Natural killer cell (primary cell): ENCODE data around the gene TCF7L1. TPM values are rescaled to one million over a fixed set of nuclear protein-coding genes. Genes with fewer than 3 reads are reported as not detected.

Experiments used
- ATAC-seq, 3 donors: fragments of 150-1000 bp in 2 of 3; fragments of 200-7000 bp in 1 of 3; cut with Tn5 transposase; 1 replicate in 1 of 3; 2 replicates in 2 of 3; pipeline ENCODE4 v1.10.0; 2021; ENCODE audit warnings: mild to moderate bottlenecking in 2 of 3, moderate library complexity in 2 of 3
- DNase-seq, 2 donors: peaks; one replicate each; pipeline versions ENCODE4 v3.0.0 to v3.0.0-alpha.2; 2013 to 2021; ENCODE audit warnings: mixed read lengths in 1 of 2
- H3K27ac ChIP-seq: one replicate; pipeline ENCODE4 v1.5.1; 2013; ENCODE audit warnings: mild to moderate bottlenecking, low read length
- H3K27me3 ChIP-seq: one replicate; pipeline ENCODE4 v1.6.1; 2013; ENCODE audit warnings: low read length; ENCODE audit not compliant: control insufficient read depth, insufficient read depth
- H3K36me3 ChIP-seq: one replicate; pipeline ENCODE4 v1.6.1; 2013; ENCODE audit warnings: low read length; ENCODE audit not compliant: control insufficient read depth, insufficient read depth
- H3K4me1 ChIP-seq: one replicate; pipeline ENCODE4 v1.6.1; 2013; ENCODE audit warnings: low read length; ENCODE audit not compliant: control insufficient read depth, insufficient read depth
- H3K4me3 ChIP-seq: one replicate; pipeline ENCODE4 v1.5.1; 2013; ENCODE audit warnings: low read length
- H3K9me3 ChIP-seq: one replicate; pipeline ENCODE4 v1.6.1; 2013; ENCODE audit warnings: low read length; ENCODE audit not compliant: control insufficient read depth, insufficient read depth
- H3K27ac Mint-ChIP-seq, 2 donors: one replicate each; pipeline ENCODE4 v1.8.0; 2022; ENCODE audit warnings: mild to moderate bottlenecking in 2 of 2, mixed read lengths in 2 of 2, moderate library complexity in 1 of 2
- H3K27me3 Mint-ChIP-seq, 2 donors: one replicate each; pipeline ENCODE4 v1.8.0; 2022; ENCODE audit warnings: low read depth in 2 of 2, mixed read lengths in 2 of 2
- H3K36me3 Mint-ChIP-seq: one replicate; pipeline ENCODE4 v1.8.0; 2022; ENCODE audit warnings: mixed read lengths
- H3K4me1 Mint-ChIP-seq, 2 donors: one replicate each; pipeline ENCODE4 v1.8.0; 2022; ENCODE audit warnings: mixed read lengths in 2 of 2
- H3K4me3 Mint-ChIP-seq: one replicate; pipeline ENCODE4 v1.8.0; 2022; ENCODE audit warnings: mild to moderate bottlenecking, moderate library complexity, mixed read lengths
- H3K9me3 Mint-ChIP-seq, 2 donors: one replicate each; pipeline ENCODE4 v1.8.0; 2022; ENCODE audit warnings: mixed read lengths in 2 of 2
- WGBS: methylation state at CpG from one replicate; pipeline ENCODE4 v1.1.7; 2013; ENCODE audit warnings: missing lambda C conversion rate; ENCODE audit not compliant: insufficient coverage; 5-methylcytosine and 5-hydroxymethylcytosine counted together
- intact Hi-C: fragments of 100-400 bp; cut with micrococcal nuclease; formaldehyde crosslinking; loops from one replicate; pipeline ENCODE4 v1.14.2; 2022
- total RNA-seq, 4 donors: library from RNA; stranded (reverse); fragments of 120-200 nt in 1 of 4; gene quantifications; one replicate each; pipeline versions ENCODE4 v1.2.3 to v1.2.4, GENCODE V29; 2013 to 2022
- TF ChIP-seq, protein P1 (sequence below): fragments of 200-600 bp; IDR thresholded peaks from one replicate; pipeline ENCODE4 v1.8.0; 2022; ENCODE audit warnings: antibody characterized with exemption

Gene TCF7L1
- total RNA-seq, 3 donors from 2014 or later (not counting 1 experiment from before 2014, with no cell fraction given), result not detected

DNA sequence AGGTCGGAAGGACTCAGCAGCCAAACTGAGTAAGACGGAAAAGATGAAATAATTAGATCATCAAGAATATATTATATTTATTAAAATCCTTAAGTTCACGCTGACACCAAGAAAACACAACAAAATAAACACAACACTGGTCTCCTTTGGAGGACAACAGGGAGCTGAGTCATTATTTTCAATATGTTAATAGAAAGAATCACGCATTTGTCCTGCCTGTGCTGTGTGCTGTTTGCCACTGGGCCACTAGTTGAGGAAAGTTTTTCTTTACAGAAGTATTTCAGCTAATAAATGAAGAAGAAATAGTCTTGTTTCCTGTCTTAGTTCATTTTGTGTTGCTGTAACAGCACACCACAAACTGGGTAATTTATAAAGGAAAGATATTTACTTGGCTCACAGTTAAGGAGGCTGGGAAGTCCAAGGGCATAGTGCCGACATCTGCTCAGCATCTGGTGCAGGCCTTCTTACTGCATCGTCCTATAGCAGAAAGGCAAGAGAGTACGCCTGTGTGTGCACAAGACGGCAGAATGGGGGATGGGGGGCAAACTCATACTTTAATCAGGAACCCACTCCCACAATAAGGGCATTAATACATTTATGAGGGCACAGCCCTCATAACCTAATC, 88.0 kb downstream of the TCF7L1 start:
- H3K4me3 Mint-ChIP-seq, result no peak overlapping the region
- H3K27ac Mint-ChIP-seq, result no peak overlapping the region
- H3K27me3 ChIP-seq, result no peaks in the 10 kb centered on the region
- no peaks in the 10 kb centered on the region for H3K36me3 ChIP-seq
- H3K4me1 Mint-ChIP-seq, result no peaks in the 10 kb centered on the region
- DNase-seq, result no peak
- H3K4me1 ChIP-seq, result no peaks in the 10 kb centered on the region
- intact Hi-C loops, result no loop called here
- TF ChIP-seq, protein P1, sequence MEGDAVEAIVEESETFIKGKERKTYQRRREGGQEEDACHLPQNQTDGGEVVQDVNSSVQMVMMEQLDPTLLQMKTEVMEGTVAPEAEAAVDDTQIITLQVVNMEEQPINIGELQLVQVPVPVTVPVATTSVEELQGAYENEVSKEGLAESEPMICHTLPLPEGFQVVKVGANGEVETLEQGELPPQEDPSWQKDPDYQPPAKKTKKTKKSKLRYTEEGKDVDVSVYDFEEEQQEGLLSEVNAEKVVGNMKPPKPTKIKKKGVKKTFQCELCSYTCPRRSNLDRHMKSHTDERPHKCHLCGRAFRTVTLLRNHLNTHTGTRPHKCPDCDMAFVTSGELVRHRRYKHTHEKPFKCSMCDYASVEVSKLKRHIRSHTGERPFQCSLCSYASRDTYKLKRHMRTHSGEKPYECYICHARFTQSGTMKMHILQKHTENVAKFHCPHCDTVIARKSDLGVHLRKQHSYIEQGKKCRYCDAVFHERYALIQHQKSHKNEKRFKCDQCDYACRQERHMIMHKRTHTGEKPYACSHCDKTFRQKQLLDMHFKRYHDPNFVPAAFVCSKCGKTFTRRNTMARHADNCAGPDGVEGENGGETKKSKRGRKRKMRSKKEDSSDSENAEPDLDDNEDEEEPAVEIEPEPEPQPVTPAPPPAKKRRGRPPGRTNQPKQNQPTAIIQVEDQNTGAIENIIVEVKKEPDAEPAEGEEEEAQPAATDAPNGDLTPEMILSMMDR, result no peak
- H3K27me3 Mint-ChIP-seq, result peaks cover 20% of the 10 kb centered on the region in 2 donors
- no peak overlapping the region for H3K27ac ChIP-seq
- no peak overlapping the region for H3K4me3 ChIP-seq
- H3K9me3 ChIP-seq, result no peaks in the 10 kb centered on the region
- no peaks in the 10 kb centered on the region for H3K36me3 Mint-ChIP-seq
- WGBS, result 93% methylated on average over 5 of the region's 8 CpGs
- no peak for ATAC-seq
- no peaks in the 10 kb centered on the region for H3K9me3 Mint-ChIP-seq

DNA sequence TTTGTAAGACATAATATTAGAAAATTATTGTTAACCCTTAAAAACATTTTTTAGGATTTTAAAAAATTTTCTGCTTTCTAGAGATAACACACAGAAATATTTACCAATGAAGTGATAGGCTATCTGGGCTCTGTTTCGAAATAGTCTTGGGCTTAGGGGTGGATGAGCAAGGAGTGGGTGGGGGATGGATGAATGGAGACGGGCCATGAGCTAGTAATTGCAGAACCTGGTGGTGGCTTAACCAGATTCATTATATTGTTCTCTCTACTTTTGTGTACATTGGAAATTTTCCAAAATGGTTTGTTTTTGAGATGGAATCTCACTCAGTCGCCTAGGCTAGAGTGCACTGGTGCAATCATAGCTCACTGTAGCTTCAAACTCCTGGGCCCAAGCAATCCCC, 89.6 kb downstream of the TCF7L1 start:
- Mint-ChIP-seq H3K27ac (no peak overlapping the region), H3K4me1 (no peaks in the 10 kb centered on the region), H3K36me3 (no peaks in the 10 kb centered on the region), H3K4me3 (no peak overlapping the region), H3K27me3 (peaks cover 16 to 24% of the 10 kb centered on the region in 2 donors), H3K9me3 (no peaks in the 10 kb centered on the region)
- WGBS, result 80% methylated on average over 3 of the region's 3 CpGs
- H3K4me3 ChIP-seq, result no peak overlapping the region
- H3K36me3 ChIP-seq, result no peaks in the 10 kb centered on the region
- intact Hi-C loops, result no loop called here
- no peaks in the 10 kb centered on the region for H3K9me3 ChIP-seq
- TF ChIP-seq, protein P1, result no peak
- no peak for DNase-seq
- H3K4me1 ChIP-seq, result no peaks in the 10 kb centered on the region
- H3K27me3 ChIP-seq, result peaks cover 2% of the 10 kb centered on the region
- ATAC-seq, result no peak
- H3K27ac ChIP-seq, result no peak overlapping the region

DNA sequence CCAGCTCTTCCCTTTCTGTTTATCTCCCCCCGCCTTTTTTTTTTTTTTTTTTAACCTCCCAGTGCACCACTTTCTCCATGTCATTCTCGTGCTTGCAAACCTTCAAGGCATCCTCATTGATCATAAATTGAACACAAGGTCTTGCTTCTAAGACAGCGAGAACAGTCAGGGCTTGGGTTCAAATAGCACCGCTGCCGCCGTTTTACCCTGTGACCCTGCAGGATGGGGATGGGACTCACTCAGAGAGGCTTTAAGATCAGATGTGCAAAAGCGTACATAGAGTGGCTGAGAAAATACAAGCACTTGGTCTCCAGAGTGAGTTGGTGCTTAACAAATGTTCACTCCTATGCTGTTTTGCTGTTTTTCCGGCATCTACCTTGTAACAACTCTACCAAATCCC, 93.6 kb downstream of the TCF7L1 start:
- H3K4me3 Mint-ChIP-seq, result no peak overlapping the region
- H3K9me3 Mint-ChIP-seq, result no peaks in the 10 kb centered on the region
- H3K27me3 Mint-ChIP-seq, result peaks cover 15 to 20% of the 10 kb centered on the region in 2 donors
- WGBS, result 90% methylated on average over 8 of the region's 8 CpGs
- TF ChIP-seq, protein P1, result no peak
- Histone ChIP-seq H3K27ac (no peak overlapping the region), H3K9me3 (no peaks in the 10 kb centered on the region), H3K4me3 (no peak overlapping the region), H3K36me3 (no peaks in the 10 kb centered on the region), H3K4me1 (no peaks in the 10 kb centered on the region), H3K27me3 (peaks cover 2% of the 10 kb centered on the region)
- H3K4me1 Mint-ChIP-seq, result no peaks in the 10 kb centered on the region
- no peak overlapping the region for H3K27ac Mint-ChIP-seq
- H3K36me3 Mint-ChIP-seq, result no peaks in the 10 kb centered on the region
- ATAC-seq, result no peak
- DNase-seq, result no peak
- intact Hi-C loops, result no loop called here
